NCI-H748 (cell line): ENCODE measurements around the gene HIC2.
"Not testable (repeated sequence)": the region's sequence is repeated elsewhere in the genome, so short reads cannot be mapped to it uniquely, and the experiment has no call there.

Experiments
- DNase-seq: peaks from one replicate; lab custom pipeline; 2025; ENCODE audit not compliant: unreplicated experiment; lab: John Stamatoyannopoulos, UW

HIC2 gene

DNA sequence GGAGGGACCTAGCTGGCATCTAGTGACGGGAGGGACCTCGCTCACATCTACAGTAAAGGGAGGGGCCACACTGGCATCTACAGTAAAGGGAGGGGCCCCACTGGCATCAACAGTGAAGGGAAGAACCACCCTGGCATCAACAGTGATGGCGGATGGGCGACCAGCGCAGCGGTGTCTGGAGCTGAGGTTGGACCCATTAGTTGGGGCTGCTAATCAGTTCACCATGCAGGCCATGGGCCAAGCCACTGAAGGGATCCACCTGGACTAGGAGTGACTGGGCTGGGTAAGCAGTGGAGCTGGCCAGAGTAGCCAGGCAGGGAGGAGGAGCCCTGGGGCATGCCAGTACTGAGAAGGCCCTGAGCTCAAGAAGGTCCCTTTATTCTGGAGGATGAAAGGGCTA lies 73.4 kb downstream of the HIC2 start:
- DNase-seq: not testable (repeated sequence)

DNA sequence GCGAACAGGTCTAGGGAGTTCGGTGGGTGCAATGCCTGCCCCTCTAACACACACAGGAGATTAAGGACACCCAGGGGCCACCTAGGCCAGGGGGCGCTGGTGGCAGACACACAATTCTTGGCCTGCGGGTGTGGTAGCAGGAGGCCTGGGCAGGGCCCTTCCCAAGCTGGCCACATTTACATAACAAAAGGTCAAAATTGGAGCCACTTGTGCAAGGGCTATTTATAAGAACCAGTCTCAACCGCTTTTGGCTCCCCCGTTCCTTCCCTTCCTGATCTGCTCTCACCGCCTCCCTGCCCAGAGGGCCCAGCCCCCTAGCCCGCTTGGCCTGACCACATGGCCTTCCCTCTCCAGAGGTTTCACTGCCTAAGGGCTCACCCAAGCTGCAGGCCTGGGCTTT lies 75.1 kb downstream of the HIC2 start:
- DNase-seq: not testable (repeated sequence)

DNA sequence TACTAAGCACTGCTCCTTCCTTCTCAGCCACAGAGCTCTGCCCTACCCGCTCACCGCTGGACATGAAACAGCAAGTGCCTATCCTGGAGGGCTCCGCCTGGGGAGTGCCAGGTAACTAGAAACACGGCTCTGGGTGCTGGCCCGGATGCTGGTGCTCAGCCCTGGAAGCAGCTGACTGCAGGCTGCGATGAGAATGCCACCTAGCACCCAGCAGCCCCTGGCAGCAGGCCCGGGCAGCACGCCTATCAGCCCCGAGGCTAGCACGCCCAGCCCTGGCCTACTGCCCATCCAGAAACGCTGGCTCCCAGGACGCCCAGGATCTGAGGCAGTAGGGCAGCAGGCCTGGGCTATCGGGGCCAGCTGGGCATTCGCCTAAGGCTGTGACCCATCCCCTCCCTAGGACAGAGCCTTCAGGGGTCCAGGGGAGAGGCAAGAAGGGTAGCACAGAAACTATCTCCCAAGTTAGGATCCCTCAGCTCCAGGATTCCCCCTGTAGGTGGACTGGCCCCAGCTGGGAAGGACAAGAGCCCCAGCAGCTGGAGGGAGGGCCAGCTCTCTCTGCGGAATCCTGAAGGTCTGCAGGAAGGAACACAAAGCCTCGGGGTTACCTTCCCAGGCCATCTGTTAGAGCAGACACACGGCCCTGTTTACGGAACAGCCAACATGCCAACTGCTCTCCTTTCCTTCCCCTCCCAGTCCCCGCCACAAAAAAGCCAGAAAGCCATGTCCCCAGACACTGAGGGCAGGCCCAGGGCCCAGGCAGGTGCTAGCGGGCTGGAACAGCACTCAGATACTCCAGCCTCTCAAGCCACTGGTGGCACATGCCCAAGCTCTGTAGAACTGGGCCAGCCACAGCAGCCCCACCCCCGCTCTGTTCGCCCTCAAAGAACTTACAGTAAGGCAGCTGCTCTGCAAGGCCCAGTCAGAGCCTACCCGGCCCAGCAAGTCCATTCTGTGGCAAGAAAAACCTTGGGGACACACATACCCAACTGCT lies 76.9 kb downstream of the HIC2 start:
- not testable (repeated sequence) for DNase-seq

DNA sequence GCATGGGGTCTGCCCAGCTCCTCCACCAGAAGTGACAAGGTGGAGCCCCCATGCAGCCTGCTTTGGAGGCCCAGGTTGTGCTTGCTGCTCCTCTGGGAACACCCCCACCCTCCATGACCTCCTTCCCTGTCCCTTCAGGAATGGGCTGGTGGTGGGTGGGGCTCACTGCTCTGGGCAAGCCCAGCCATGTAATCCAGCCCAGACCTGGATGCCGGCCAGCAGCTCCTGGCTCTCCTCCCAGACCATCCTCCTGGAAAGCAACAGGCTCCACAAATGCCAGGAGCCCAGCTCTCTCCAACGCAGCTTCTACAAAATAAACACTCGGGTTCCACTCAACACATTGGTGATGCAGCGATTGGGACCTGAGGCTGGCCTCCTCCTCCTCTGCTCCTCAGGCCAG lies 80.8 kb downstream of the HIC2 start:
- DNase-seq: not testable (repeated sequence)

DNA sequence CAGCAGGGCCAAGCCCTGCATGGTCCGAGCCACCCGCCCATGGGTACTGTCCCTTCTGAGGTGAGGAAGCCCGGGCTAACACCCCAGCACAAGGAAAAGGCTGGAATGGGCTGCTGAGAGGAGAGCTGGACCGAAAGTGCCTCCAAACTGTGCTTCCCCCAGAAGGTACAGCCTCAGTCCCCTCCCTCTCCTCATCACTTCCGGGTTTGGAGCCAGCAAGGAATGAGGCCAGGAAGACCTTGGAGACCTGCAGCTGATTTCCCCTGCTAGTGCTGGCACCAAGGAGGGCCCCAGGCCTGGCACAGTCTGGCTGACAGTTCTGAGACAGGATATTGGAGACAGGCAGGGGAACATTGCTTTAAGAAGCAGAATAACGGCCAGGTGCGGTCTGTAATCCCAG lies 81.3 kb downstream of the HIC2 start:
- not testable (repeated sequence) for DNase-seq

DNA sequence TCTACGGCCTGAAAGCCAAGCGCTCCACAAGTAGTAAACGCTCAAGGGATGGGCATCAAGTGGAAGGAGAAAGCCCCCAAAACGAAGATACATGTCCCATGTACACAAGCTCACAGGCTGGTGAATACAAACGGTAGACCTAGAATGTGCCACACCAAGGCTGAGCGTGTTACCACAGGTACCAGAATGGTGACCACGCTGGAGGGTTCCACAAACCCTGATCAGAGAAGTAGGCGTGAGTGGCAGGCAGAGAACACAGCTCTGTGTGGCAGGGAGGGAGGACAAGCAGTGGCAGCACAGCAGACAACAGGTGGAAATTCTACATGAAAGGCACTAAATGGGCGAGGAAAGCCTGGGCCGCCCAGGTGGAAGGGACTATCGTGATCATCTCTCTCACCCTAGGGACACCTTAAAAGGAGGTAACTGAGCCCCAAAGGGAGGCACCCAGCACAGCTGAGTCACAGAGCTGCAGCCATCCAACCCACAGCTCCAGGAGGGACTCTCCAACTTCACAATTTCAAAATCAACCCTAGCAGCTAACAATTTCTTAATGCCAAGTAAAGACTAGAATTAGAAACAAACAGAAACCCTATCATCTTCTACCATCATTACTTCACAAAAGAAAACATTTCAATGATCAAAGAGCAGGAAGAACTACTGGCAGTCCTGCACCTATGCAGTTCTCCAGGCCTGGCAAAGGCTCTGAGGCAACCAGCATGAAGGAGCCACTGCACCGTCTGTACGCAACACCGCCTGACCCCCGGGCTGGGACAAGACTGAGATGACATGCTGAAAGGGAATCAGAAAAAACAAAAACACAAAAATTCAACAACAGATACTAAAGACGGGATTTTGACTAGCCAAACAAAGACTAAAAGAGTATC lies 82.7 kb downstream of the HIC2 start:
- DNase-seq: not testable (repeated sequence)
